ENCODE results near the gene CACNB4.

DNA sequence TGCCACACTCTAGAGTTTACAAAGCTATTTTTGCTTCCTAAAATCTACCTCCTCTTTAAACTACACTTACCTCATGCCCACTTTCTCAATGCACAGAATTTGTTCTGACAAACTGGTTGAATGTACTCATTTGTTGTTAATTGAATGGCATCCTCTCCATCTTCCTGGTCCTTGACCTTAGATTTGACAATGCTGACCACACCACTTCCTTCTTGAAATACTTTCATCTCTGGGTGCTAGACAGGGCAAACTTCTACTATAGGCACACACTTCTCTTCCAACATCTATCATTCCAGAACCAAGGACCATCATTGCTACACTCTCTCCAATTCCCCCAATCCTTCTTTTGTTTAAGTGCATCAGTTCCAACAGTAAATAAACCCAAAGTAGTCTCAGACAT, 292.9 kb downstream of the CACNB4 start:
- TF ChIP-seq, protein P1, sequence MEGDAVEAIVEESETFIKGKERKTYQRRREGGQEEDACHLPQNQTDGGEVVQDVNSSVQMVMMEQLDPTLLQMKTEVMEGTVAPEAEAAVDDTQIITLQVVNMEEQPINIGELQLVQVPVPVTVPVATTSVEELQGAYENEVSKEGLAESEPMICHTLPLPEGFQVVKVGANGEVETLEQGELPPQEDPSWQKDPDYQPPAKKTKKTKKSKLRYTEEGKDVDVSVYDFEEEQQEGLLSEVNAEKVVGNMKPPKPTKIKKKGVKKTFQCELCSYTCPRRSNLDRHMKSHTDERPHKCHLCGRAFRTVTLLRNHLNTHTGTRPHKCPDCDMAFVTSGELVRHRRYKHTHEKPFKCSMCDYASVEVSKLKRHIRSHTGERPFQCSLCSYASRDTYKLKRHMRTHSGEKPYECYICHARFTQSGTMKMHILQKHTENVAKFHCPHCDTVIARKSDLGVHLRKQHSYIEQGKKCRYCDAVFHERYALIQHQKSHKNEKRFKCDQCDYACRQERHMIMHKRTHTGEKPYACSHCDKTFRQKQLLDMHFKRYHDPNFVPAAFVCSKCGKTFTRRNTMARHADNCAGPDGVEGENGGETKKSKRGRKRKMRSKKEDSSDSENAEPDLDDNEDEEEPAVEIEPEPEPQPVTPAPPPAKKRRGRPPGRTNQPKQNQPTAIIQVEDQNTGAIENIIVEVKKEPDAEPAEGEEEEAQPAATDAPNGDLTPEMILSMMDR (IDR thresholded peaks at IDR 0.05; ENCODE audit: low read depth, low read length): no peak
- no peak for TF ChIP-seq POLR2A (IDR thresholded peaks at IDR 0.05; ENCODE audit: extremely low read depth, insufficient read length)
- TF ChIP-seq, protein P2, sequence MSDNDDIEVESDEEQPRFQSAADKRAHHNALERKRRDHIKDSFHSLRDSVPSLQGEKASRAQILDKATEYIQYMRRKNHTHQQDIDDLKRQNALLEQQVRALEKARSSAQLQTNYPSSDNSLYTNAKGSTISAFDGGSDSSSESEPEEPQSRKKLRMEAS (IDR thresholded peaks at IDR 0.05; ENCODE audit: low read depth, low read length): no peak

Data from NB4 (cell line).